PC-9 (cell line): Measurements from ENCODE around the gene CGRRF1.

Experiments
- EZH2 ChIP-seq: fragments of 200-600 bp; sonication (generic); IDR thresholded peaks from 2 replicates; pipeline ENCODE4 v1.8.0; 2017; ENCODE audit warnings: antibody characterized with exemption, low read depth
- TF ChIP-seq, protein P1 (sequence below): fragments of 200-600 bp; sonication (generic); conservative IDR thresholded peaks from 2 replicates; pipeline ENCODE4 v1.6.1; 2017; ENCODE audit warnings: mixed run types, antibody characterized with exemption, mild to moderate bottlenecking, moderate library complexity

DNA sequence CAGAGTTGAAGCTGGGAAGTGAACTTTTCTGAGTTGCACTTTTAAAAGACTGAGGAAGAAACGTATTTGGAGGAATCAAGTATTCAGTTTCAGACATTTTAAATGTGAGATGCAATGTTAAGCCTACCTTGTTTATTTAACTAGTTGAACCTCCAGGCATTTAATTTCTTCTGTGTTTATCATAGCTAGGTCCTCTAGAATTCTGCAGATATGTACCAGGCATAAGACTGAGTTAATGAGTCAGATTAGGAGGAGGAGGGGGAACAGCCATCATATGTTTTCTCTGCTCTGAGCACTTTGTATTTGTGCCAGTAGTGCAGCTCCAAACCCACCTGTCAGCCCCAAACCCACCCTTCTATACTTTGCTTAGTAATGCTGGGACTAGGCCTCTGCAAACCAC, 40.8 kb downstream of the CGRRF1 start:
- TF ChIP-seq, protein P1, sequence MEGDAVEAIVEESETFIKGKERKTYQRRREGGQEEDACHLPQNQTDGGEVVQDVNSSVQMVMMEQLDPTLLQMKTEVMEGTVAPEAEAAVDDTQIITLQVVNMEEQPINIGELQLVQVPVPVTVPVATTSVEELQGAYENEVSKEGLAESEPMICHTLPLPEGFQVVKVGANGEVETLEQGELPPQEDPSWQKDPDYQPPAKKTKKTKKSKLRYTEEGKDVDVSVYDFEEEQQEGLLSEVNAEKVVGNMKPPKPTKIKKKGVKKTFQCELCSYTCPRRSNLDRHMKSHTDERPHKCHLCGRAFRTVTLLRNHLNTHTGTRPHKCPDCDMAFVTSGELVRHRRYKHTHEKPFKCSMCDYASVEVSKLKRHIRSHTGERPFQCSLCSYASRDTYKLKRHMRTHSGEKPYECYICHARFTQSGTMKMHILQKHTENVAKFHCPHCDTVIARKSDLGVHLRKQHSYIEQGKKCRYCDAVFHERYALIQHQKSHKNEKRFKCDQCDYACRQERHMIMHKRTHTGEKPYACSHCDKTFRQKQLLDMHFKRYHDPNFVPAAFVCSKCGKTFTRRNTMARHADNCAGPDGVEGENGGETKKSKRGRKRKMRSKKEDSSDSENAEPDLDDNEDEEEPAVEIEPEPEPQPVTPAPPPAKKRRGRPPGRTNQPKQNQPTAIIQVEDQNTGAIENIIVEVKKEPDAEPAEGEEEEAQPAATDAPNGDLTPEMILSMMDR: no peak
- TF ChIP-seq EZH2: no peak
